ENCODE results near the gene GDI1. TPM values are rescaled to one million over a fixed set of nuclear protein-coding genes. Genes with fewer than 3 reads are reported as not detected.

Gene GDI1
- total and polyA plus RNA-seq, 2 of the 8 experiments (the other 6 are each of a cell fraction or from before 2014, with no cell fraction given): 83.1 to 136 TPM

DNA sequence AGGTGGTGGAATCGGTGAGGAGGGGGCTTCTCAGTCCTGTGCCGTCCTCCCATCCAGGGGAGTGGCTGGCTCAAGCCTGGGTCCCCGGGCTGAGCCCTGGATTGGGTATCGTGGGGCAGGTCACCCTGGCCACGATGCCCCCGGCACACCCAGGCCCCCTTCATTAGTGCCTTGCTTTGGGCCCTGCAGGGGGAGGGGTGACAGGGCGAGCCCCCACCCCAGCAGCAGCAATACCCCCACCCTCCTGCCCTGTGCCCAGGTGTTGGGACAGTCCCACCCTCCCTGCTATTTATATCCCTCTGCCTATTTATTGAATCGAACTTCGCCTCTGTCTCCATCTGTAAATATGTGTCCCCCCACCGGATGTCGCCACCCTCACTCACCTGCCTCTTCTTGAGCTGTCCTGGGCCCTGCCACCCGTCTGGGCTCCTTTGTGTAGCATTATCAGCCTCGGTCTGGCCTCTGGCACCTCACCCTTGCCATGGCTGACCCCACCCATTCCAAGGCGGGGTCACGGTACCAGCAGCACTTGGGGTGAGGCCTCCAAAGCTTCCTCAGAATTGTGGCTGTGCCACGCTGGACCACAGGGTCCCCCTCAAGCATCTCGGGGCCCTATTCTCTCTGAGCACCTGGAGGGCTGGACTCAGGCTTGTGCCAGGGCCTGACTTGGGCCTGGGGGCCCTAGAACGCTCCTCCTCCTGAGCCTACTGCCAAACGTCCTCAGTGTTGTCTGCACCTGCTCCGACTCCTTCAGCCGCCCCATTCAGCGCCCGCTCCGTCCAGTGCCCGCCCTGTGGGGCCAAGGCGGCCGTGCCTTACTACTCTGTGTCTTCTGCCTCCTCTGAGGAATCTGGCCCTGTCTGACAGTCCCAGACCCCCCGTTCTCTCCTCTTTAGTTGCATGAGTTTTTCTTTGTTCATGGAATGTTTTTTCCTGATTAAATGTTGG, 36.0 kb downstream of the GDI1 start (continued):
- TF ChIP-seq, protein P1, sequence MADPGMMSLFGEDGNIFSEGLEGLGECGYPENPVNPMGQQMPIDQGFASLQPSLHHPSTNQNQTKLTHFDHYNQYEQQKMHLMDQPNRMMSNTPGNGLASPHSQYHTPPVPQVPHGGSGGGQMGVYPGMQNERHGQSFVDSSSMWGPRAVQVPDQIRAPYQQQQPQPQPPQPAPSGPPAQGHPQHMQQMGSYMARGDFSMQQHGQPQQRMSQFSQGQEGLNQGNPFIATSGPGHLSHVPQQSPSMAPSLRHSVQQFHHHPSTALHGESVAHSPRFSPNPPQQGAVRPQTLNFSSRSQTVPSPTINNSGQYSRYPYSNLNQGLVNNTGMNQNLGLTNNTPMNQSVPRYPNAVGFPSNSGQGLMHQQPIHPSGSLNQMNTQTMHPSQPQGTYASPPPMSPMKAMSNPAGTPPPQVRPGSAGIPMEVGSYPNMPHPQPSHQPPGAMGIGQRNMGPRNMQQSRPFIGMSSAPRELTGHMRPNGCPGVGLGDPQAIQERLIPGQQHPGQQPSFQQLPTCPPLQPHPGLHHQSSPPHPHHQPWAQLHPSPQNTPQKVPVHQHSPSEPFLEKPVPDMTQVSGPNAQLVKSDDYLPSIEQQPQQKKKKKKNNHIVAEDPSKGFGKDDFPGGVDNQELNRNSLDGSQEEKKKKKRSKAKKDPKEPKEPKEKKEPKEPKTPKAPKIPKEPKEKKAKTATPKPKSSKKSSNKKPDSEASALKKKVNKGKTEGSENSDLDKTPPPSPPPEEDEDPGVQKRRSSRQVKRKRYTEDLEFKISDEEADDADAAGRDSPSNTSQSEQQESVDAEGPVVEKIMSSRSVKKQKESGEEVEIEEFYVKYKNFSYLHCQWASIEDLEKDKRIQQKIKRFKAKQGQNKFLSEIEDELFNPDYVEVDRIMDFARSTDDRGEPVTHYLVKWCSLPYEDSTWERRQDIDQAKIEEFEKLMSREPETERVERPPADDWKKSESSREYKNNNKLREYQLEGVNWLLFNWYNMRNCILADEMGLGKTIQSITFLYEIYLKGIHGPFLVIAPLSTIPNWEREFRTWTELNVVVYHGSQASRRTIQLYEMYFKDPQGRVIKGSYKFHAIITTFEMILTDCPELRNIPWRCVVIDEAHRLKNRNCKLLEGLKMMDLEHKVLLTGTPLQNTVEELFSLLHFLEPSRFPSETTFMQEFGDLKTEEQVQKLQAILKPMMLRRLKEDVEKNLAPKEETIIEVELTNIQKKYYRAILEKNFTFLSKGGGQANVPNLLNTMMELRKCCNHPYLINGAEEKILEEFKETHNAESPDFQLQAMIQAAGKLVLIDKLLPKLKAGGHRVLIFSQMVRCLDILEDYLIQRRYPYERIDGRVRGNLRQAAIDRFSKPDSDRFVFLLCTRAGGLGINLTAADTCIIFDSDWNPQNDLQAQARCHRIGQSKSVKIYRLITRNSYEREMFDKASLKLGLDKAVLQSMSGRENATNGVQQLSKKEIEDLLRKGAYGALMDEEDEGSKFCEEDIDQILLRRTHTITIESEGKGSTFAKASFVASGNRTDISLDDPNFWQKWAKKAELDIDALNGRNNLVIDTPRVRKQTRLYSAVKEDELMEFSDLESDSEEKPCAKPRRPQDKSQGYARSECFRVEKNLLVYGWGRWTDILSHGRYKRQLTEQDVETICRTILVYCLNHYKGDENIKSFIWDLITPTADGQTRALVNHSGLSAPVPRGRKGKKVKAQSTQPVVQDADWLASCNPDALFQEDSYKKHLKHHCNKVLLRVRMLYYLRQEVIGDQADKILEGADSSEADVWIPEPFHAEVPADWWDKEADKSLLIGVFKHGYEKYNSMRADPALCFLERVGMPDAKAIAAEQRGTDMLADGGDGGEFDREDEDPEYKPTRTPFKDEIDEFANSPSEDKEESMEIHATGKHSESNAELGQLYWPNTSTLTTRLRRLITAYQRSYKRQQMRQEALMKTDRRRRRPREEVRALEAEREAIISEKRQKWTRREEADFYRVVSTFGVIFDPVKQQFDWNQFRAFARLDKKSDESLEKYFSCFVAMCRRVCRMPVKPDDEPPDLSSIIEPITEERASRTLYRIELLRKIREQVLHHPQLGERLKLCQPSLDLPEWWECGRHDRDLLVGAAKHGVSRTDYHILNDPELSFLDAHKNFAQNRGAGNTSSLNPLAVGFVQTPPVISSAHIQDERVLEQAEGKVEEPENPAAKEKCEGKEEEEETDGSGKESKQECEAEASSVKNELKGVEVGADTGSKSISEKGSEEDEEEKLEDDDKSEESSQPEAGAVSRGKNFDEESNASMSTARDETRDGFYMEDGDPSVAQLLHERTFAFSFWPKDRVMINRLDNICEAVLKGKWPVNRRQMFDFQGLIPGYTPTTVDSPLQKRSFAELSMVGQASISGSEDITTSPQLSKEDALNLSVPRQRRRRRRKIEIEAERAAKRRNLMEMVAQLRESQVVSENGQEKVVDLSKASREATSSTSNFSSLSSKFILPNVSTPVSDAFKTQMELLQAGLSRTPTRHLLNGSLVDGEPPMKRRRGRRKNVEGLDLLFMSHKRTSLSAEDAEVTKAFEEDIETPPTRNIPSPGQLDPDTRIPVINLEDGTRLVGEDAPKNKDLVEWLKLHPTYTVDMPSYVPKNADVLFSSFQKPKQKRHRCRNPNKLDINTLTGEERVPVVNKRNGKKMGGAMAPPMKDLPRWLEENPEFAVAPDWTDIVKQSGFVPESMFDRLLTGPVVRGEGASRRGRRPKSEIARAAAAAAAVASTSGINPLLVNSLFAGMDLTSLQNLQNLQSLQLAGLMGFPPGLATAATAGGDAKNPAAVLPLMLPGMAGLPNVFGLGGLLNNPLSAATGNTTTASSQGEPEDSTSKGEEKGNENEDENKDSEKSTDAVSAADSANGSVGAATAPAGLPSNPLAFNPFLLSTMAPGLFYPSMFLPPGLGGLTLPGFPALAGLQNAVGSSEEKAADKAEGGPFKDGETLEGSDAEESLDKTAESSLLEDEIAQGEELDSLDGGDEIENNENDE (IDR thresholded peaks at IDR 0.05; ENCODE audit: insufficient replicate concordance, low read length): no peak
- no peak for TF ChIP-seq GTF2F1 (IDR thresholded peaks at IDR 0.05; ENCODE audit: borderline replicate concordance, low read depth, low read length)
- no peak for TF ChIP-seq SIX5 (IDR thresholded peaks at IDR 0.05; ENCODE audit: low read depth, low read length)
- TF ChIP-seq JUN (IDR thresholded peaks at IDR 0.05; ENCODE audit: low read depth, low read length): no peak

Data from H1 (cell line).